ENCODE measurements around the gene PEG3.

Gene PEG3

DNA sequence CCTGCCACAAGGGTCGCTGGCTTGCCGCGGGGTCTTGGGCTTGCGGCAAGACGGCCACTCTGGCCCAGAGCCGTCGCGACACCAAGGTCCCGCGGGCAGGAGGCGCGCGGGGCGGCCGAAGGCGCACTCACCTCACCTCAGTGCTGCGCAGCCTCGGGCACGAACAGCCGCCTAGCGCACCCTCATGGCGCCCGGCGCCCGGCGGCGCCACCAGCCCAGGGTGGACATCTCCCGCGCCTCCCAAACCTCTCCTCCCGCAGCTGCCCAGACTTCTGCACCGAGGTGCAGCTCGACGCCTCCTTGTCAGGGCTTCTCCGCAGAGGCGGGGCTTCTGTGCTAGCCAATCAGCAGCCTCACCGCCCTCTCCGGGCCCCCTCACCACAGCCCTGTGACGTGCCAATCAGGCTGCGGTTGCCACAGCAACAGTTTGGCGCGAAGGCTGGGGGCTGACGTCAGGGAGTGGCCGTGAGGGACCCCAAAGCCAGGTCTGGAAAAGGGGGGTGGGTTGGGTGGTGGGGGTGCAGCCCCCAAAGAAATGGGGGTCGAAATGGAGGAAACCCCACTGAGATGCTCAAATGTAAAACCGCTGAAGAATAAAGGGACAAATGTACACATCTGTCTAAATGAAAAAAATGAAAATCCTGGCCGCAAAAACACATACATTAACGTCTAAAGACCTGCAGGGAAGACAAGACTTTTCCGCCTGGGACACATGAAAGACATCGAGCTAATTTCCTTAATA lies at the start of gene PEG3, which contains the start of gene ZIM2:
TSS of gene PEG3 (minus strand) at position 276 of the 742 bp plus-strand sequence. CDS start 16,071 bp downstream, outside the sequence.
TSS of gene ZIM2 (minus strand) at position 276 of the 742 bp plus-strand sequence. CDS start 16,449 bp downstream, outside the sequence.
- no peak within 1 kb of the TSS for H3K4me3 ChIP-seq (ENCODE audit: low read depth, low read length)
- TF ChIP-seq, protein P1, sequence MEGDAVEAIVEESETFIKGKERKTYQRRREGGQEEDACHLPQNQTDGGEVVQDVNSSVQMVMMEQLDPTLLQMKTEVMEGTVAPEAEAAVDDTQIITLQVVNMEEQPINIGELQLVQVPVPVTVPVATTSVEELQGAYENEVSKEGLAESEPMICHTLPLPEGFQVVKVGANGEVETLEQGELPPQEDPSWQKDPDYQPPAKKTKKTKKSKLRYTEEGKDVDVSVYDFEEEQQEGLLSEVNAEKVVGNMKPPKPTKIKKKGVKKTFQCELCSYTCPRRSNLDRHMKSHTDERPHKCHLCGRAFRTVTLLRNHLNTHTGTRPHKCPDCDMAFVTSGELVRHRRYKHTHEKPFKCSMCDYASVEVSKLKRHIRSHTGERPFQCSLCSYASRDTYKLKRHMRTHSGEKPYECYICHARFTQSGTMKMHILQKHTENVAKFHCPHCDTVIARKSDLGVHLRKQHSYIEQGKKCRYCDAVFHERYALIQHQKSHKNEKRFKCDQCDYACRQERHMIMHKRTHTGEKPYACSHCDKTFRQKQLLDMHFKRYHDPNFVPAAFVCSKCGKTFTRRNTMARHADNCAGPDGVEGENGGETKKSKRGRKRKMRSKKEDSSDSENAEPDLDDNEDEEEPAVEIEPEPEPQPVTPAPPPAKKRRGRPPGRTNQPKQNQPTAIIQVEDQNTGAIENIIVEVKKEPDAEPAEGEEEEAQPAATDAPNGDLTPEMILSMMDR (IDR thresholded peaks at IDR 0.05; ENCODE audit: low read depth, low read length, missing control alignments) = no peak
- DNase-seq (ENCODE audit: low read depth) = no peak

DNA sequence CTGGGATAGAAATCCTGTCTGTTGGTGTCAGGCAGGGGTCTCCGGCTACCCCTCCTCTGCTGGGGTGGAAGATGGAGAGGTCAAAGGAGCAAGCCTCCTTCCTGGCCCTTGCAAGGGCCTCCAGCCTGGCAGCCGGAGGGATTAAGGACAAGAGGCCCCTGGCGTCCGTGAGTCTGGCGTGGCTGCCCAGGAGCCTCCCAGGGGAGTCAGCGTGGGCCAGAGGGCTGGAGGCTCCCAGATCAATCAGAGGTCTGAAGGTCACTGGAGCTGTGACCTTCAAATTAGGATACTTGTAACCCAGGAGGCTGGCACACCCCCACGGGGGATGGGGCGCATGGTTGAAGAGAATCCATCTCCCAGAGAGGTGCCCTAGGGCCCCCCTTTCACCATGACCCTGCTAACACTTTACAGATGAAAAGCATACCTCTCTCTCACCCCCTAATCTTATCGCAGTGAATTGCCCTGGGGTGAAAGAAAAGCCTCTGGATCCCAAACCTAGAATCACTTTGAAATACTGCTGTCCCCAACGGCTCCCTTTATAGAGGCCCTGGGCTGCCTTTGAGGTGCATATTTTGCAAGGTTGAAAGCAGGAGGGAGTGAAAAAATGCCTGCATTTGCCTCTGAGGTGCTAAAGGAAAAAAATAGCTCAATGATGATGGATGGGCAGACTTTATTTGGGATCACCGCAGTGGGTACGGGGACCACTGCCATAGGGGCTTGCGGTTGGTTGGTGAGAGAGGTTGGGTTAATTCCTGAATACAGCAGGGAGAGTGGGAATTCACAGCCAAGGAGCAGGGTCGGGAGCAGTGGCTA lies 44.9 kb upstream of the PEG3 start:
- TF ChIP-seq, protein P1 (IDR thresholded peaks at IDR 0.05; ENCODE audit: low read depth, low read length, missing control alignments) = no peak
- DNase-seq (ENCODE audit: low read depth) = no peak
- H3K4me3 ChIP-seq (ENCODE audit: low read depth, low read length) = no peak overlapping the region

DNA sequence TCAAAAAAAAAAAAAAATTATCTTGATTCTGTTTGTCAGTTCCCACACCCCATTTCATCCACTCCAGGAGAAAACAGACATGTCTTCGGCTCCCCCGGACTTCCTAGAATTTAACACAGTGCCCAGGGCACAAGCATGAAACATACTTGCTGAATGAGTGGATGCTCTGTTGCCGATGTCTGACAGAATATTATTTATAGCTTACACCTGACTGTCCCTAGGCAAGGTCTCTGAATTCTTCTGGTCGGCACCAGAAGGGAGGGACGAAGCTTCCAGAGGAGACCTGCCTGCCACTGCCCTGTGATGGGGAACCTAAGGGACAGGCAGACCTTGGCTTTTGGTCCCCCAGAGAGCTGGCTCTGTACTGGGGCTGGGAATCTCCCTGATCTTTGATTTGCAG lies 43.9 kb upstream of the PEG3 start:
- no peak overlapping the region for H3K4me3 ChIP-seq (ENCODE audit: low read depth, low read length)
- DNase-seq (ENCODE audit: low read depth) = no peak
- TF ChIP-seq, protein P1 (IDR thresholded peaks at IDR 0.05; ENCODE audit: low read depth, low read length, missing control alignments) = no peak

DNA sequence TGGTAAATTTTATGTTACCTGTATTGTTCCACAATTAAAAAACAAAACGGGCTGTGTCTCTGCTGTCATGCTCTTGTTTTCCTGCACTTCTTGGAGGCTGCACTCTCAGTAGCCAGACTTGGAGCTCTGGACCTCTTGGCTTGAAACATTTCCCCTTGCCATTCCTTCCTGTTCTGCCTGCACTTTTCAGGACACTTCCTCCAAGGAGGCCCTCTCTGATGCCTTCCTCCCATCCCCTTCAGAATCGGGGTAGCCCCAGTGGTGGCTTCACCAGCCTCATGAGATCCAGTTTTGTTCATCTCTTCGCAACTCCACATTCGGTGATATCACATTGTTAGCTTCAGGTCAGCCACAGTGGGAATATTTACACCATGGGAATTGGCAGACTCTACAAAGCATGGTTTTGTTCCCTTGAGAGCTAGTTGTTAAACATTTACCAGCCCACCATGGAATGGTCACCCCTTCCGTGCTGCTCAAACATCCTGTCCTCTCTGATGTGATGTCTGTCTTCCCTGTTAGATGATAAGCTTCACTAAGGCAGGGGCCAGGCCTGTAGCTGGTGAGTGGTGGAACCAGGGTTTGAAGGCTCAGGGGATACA lies 40.2 kb upstream of the PEG3 start:
- H3K4me3 ChIP-seq (ENCODE audit: low read depth, low read length) = no peak overlapping the region
- TF ChIP-seq, protein P1 (IDR thresholded peaks at IDR 0.05; ENCODE audit: low read depth, low read length, missing control alignments) = no peak
- no peak for DNase-seq (ENCODE audit: low read depth)

DNA sequence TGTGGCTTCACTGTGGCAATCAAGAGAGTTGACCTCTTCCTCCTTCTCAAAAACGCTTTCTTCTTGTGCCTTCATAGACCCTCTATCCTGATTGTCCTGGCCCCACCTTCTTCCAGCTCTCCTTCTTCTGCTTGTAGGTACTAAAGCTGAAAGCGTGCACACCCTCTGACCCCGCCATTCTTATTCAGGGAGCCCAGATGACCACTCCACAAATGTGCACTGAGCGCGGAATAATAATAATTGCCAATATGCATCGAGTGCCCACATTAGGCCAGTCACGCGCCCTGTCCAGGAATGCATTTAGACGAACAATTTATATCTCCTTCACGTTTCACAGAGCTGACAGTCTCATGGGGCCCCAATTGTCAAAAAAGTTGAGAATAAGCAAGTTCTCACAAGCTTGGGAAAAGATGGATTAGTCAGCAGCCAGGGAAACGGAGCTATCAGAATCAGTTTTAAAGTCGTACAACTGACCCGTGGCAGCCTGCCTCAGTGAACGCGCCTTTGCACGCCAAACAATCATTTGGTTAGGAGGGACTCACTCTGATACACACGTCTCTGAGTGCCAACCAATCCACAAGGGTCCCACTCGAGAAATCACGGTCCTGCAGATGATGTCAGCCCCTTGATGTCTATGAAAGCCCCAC lies 36.7 kb upstream of the PEG3 start:
- DNase-seq (ENCODE audit: low read depth) = no peak
- H3K4me3 ChIP-seq (ENCODE audit: low read depth, low read length) = no peak overlapping the region
- TF ChIP-seq, protein P1 (IDR thresholded peaks at IDR 0.05; ENCODE audit: low read depth, low read length, missing control alignments) = no peak

DNA sequence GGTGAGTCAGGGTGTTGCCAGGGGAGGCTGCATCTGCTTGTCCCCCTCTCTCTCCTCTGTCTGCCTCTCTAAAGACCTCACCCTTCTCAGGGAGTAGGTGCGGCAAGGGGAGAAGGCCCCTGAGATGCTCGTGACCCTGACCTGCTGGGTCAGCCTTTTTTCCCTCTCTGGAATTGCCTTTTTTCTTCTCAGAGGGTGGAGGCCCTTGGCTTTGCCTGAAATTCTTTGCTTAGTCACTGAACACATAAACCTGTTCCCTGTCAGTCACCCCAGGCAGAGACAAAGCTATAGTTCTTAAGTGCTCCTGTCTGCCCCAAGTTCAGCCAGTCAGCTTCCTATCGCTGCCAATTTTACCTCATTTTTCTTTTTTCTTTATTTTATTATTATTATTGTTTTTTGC lies 35.2 kb upstream of the PEG3 start:
- DNase-seq (ENCODE audit: low read depth) = no peak
- TF ChIP-seq, protein P1 (IDR thresholded peaks at IDR 0.05; ENCODE audit: low read depth, low read length, missing control alignments) = no peak
- H3K4me3 ChIP-seq (ENCODE audit: low read depth, low read length) = no peak overlapping the region
